Mesenchymal stem cell (in vitro differentiated cells and primary cell): ENCODE data around the gene TRMT61A.

ENCODE experiments used
- DNase-seq: peaks from one replicate; pipeline ENCODE4 v3.0.0-alpha.2; 2013
- H2AFZ ChIP-seq: one replicate; pipeline ENCODE4 v1.6.1; 2013; ENCODE audit warnings: low read depth, mild to moderate bottlenecking, control low read depth, inconsistent platforms, low read length, moderate library complexity
- H2AK5ac ChIP-seq: 2 replicates; pipeline ENCODE4 v1.6.1; 2013; ENCODE audit warnings: low read length, moderate library complexity, mild to moderate bottlenecking, inconsistent platforms; ENCODE audit not compliant: severe bottlenecking
- H2BK120ac ChIP-seq: one replicate; pipeline ENCODE4 v1.6.1; 2013; ENCODE audit warnings: low read depth, mild to moderate bottlenecking, inconsistent platforms, low read length, moderate library complexity
- H2BK12ac ChIP-seq, 2 experiments: one replicate each; pipeline ENCODE4 v1.6.1; 2013; ENCODE audit warnings: inconsistent platforms in 2 of 2, low read length in 2 of 2, mild to moderate bottlenecking in 2 of 2, moderate library complexity in 2 of 2, control low read depth in 1 of 2
- H2BK15ac ChIP-seq: one replicate; pipeline ENCODE4 v1.6.1; 2013; ENCODE audit warnings: mild to moderate bottlenecking, low read depth, inconsistent platforms; ENCODE audit not compliant: poor library complexity, severe bottlenecking
- H2BK5ac ChIP-seq: 2 replicates; pipeline ENCODE4 v1.6.1; 2013; ENCODE audit warnings: low read depth, mild to moderate bottlenecking, low read length, control low read depth, inconsistent platforms; ENCODE audit not compliant: poor library complexity, severe bottlenecking
- H3K14ac ChIP-seq, 2 experiments: one replicate each; pipeline ENCODE4 v1.6.1; 2013; ENCODE audit warnings: inconsistent platforms in 2 of 2, low read length in 2 of 2, control low read depth in 1 of 2, mild to moderate bottlenecking in 1 of 2, moderate library complexity in 1 of 2
- H3K18ac ChIP-seq, 2 experiments: one replicate each; pipeline ENCODE4 v1.6.1; 2013; ENCODE audit warnings: inconsistent platforms in 2 of 2, low read length in 2 of 2, control low read depth in 1 of 2, low read depth in 1 of 2, mild to moderate bottlenecking in 1 of 2
- H3K23ac ChIP-seq, 2 experiments: one replicate each; pipeline ENCODE4 v1.6.1; 2013; ENCODE audit warnings: inconsistent platforms in 2 of 2, low read length in 2 of 2, mild to moderate bottlenecking in 2 of 2, moderate library complexity in 2 of 2, control low read depth in 1 of 2
- H3K27ac ChIP-seq: 2 replicates; pipeline ENCODE4 v1.5.1; 2013; ENCODE audit warnings: mild to moderate bottlenecking, moderate library complexity, low read length, control low read depth, inconsistent platforms; ENCODE audit not compliant: poor library complexity, severe bottlenecking
- H3K27me3 ChIP-seq, 2 experiments: 2 replicates each; pipeline versions ENCODE4 v1.6.1 to v1.7.0; 2013; ENCODE audit warnings: low read length in 2 of 2, mild to moderate bottlenecking in 2 of 2, moderate library complexity in 2 of 2, control low read depth in 1 of 2, inconsistent platforms in 1 of 2; ENCODE audit not compliant: control insufficient read depth in 1 of 2, insufficient read depth in 1 of 2
- H3K36me3 ChIP-seq, 2 experiments: 2 replicates each; pipeline versions ENCODE4 v1.6.1 to v1.7.0; 2013; ENCODE audit warnings: low read length in 2 of 2, control low read depth in 1 of 2, inconsistent platforms in 1 of 2, low read depth in 1 of 2, mild to moderate bottlenecking in 1 of 2; ENCODE audit not compliant: insufficient read depth in 2 of 2, control insufficient read depth in 1 of 2
- H3K4ac ChIP-seq, 2 experiments: one replicate each; pipeline ENCODE4 v1.6.1; 2013; ENCODE audit warnings: inconsistent platforms in 2 of 2, low read length in 2 of 2, mild to moderate bottlenecking in 2 of 2, moderate library complexity in 2 of 2, control low read depth in 1 of 2, low read depth in 1 of 2
- H3K4me1 ChIP-seq: 2 replicates; pipeline ENCODE4 v1.6.1; 2013; ENCODE audit warnings: low read depth, low read length, control low read depth; ENCODE audit not compliant: control insufficient read depth, insufficient read depth
- H3K4me2 ChIP-seq: 2 replicates; pipeline ENCODE4 v1.6.1; 2013; ENCODE audit warnings: low read length, mild to moderate bottlenecking, inconsistent platforms; ENCODE audit not compliant: poor library complexity, severe bottlenecking
- H3K4me3 ChIP-seq, 2 experiments: 2 replicates each; pipeline versions ENCODE4 v1.5.1 to v1.7.0; 2013; ENCODE audit warnings: low read length in 2 of 2, mild to moderate bottlenecking in 2 of 2, control low read depth in 1 of 2, low read depth in 1 of 2; ENCODE audit not compliant: insufficient read depth in 1 of 2
- H3K79me1 ChIP-seq: replicated peaks from 2 replicates; pipeline ENCODE4 v1.6.1; 2013; ENCODE audit warnings: mild to moderate bottlenecking, control low read depth, low read length, inconsistent platforms; ENCODE audit not compliant: poor library complexity, severe bottlenecking
- H3K9ac ChIP-seq: 2 replicates; pipeline ENCODE4 v1.7.0; 2013; ENCODE audit warnings: mild to moderate bottlenecking, low read length, moderate library complexity
- H3K9me3 ChIP-seq: 2 replicates; pipeline ENCODE4 v1.7.0; 2013; ENCODE audit warnings: mild to moderate bottlenecking, low read length; ENCODE audit not compliant: control insufficient read depth
- H4K8ac ChIP-seq: one replicate; pipeline ENCODE4 v1.6.1; 2013; ENCODE audit warnings: inconsistent platforms, mild to moderate bottlenecking, low read length, moderate library complexity
- H4K91ac ChIP-seq: one replicate; pipeline ENCODE4 v1.6.1; 2013; ENCODE audit warnings: mild to moderate bottlenecking, low read length, inconsistent platforms
- WGBS: methylation state at CpG from one replicate; pipeline ENCODE4 v1.1.7; 2013; ENCODE audit warnings: mixed read lengths; 5-methylcytosine and 5-hydroxymethylcytosine counted together

TRMT61A gene

DNA sequence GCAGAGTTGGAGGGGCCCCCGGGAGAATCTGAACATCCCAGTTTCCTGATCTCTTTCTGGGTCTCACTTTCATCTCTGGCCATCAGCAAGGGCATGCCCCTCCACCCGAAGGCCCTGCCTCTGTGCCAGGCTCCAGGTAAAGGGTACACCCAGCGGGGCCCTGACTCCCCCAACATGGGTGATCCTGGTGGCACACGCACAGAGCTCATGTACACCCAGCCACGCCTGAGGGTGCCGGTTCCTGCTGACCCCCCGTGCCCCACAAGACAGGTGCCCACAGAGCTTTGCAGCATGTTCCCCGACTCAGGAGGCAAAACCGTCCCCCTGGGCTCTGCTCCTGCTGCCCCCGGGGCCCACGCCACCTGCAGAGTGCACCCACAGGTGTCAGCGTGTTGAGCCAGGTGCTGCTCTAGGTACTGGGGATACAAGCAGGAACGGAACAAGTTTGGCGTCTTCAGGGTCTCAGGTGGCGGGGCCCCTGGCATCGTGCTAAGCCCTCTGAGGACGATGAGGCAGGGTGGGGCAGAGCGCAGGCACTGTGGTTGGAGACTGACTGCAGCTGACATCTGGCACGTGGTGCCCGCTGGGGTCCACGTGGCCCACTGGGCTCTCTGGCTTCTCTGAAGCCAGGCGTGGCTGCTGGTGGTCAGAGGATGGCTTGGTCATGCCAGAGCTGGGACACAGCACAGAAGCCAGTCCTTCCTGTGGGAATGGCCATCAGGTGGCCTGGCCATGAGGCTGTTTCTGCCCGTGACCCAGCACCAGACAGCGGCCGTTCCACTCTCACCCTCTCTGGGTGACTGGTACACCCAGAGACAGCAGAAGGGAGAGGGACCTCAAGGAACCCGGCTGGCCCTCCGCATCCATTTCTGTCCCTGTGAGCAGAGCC lies 19.7 kb downstream of the TRMT61A start:
- Histone ChIP-seq H3K4me2 (no peak overlapping the region), H2AK5ac (peak overlapping the region; percentile 6), H2BK120ac (no peak overlapping the region), H3K23ac (no peak overlapping the region), H2BK5ac (no peak overlapping the region), H3K9ac (no peak overlapping the region), H3K14ac (no peak overlapping the region), H3K27me3 (no peaks in the 10 kb centered on the region), H2AFZ (no peak overlapping the region), H3K27ac (no peak overlapping the region), H3K4me3 (no peak overlapping the region), H2BK12ac (no peak overlapping the region), H4K91ac (peak overlapping the region; percentile 40), H3K36me3 (peaks cover 0 to 9% of the 10 kb centered on the region in 2 experiments), H3K9me3 (no peaks in the 10 kb centered on the region), H3K18ac (no peak overlapping the region), H3K4ac (no peak overlapping the region), H4K8ac (no peak overlapping the region), H3K79me1 (peaks cover 18% of the 10 kb centered on the region), H3K4me1 (peaks cover 45% of the 10 kb centered on the region), H2BK15ac (no peak overlapping the region)
- no peak for DNase-seq
- 87% methylated on average over 27 of the region's 27 CpGs for WGBS

GRCh38 chr14:103549361-103550311 lies 20.6 kb downstream of the TRMT61A start:
- H3K79me1 ChIP-seq, result peaks cover 26% of the 10 kb centered on the region
- no peaks in the 10 kb centered on the region for H3K27me3 ChIP-seq
- H3K18ac ChIP-seq, result no peak overlapping the region
- no peak overlapping the region for H4K8ac ChIP-seq
- H3K27ac ChIP-seq, result no peak overlapping the region
- H2BK120ac ChIP-seq, result no peak overlapping the region
- no peak overlapping the region for H3K4ac ChIP-seq
- peak overlapping the region; percentile 75 for H3K9ac ChIP-seq
- no peak overlapping the region for H2AFZ ChIP-seq
- H2BK5ac ChIP-seq, result peak overlapping the region; percentile 20
- 84% methylated on average over 25 of the region's 30 CpGs for WGBS
- no peak for DNase-seq
- no peaks in the 10 kb centered on the region for H3K9me3 ChIP-seq
- no peak overlapping the region for H3K4me2 ChIP-seq
- no peak overlapping the region for H3K14ac ChIP-seq
- H2BK12ac ChIP-seq, result no peak overlapping the region
- H4K91ac ChIP-seq, result no peak overlapping the region
- peaks cover 0 to 10% of the 10 kb centered on the region in 2 experiments for H3K36me3 ChIP-seq
- H3K23ac ChIP-seq, result no peak overlapping the region
- H2AK5ac ChIP-seq, result peak overlapping the region; percentile 96
- peaks cover 43% of the 10 kb centered on the region for H3K4me1 ChIP-seq
- no peak overlapping the region for H2BK15ac ChIP-seq
- H3K4me3 ChIP-seq, result no peak overlapping the region

- Histone ChIP-seq H3K4me3 (peak overlapping the region in 1 of 2 experiments; percentile 57), H3K27ac (peak overlapping the region; percentile 74), H3K36me3 (peaks cover 0 to 13% of the 10 kb centered on the region in 2 experiments), H3K79me1 (peaks cover 32% of the 10 kb centered on the region), H2AK5ac (peak overlapping the region; percentile 95), H2BK12ac (no peak overlapping the region), H3K27me3 (no peaks in the 10 kb centered on the region), H3K9ac (peak overlapping the region; percentile 75), H3K23ac (no peak overlapping the region), H3K18ac (no peak overlapping the region), H3K4me2 (peak overlapping the region; percentile 25), H2BK5ac (peak overlapping the region; percentile 66), H3K14ac (no peak overlapping the region), H2AFZ (no peak overlapping the region), H2BK15ac (no peak overlapping the region), H3K4ac (no peak overlapping the region), H3K4me1 (peaks cover 45% of the 10 kb centered on the region), H3K9me3 (no peaks in the 10 kb centered on the region), H2BK120ac (no peak overlapping the region), H4K8ac (no peak overlapping the region), H4K91ac (no peak overlapping the region)
- 88% methylated on average over 21 of the region's 22 CpGs for WGBS
- no peak for DNase-seq
These were observed 21.7 kb downstream of the TRMT61A start for GRCh38 chr14:103550451-103551337.
